PC-3 (cell line): ENCODE results near the gene RFTN1. TPM values are rescaled to one million over a fixed set of nuclear protein-coding genes. Genes with fewer than 3 reads are reported as not detected.

ENCODE experiments used
- ATAC-seq: fragments of 200-7000 bp; cut with Tn5 transposase; 2 replicates; pipeline ENCODE4 v1.9.1; 2020; ENCODE audit warnings: mild to moderate bottlenecking, moderate library complexity
- BruUV-seq: library from RNA; stranded (reverse); fragments of 400-500 nt; replicated peaks from 2 replicates; lab custom pipeline; 2021; lab: Mats Ljungman, UMichigan
- CTCF ChIA-PET: fragments of 300-600 bp; sonication (Branson Sonifier 250); formaldehyde crosslinking; loops from one replicate; lab custom pipeline; 2022; ENCODE audit warnings: antibody characterized with exemption; lab: Charles Lee
- POLR2A ChIA-PET: fragments of 300-600 bp; sonication (Branson Sonifier 250); formaldehyde crosslinking; loops from one replicate; lab custom pipeline; 2022; ENCODE audit warnings: antibody characterized with exemption; ENCODE audit not compliant: unreplicated experiment; lab: Charles Lee
- DNase-seq: peaks from one replicate; pipeline ENCODE4 v3.0.0-alpha.2; 2015
- H2AFZ ChIP-seq: fragments of 300-600 bp; sonication (generic); 2 replicates; pipeline ENCODE4 v1.6.0; 2016; ENCODE audit warnings: antibody characterized with exemption, low read length
- H3F3A ChIP-seq: fragments of 300-600 bp; sonication (generic); one replicate; pipeline ENCODE4 v1.6.0; 2017; ENCODE audit warnings: antibody characterized with exemption, low read length, control low read depth, mild to moderate bottlenecking; ENCODE audit not compliant: unreplicated experiment
- H3K27ac ChIP-seq: fragments of 300-600 bp; sonication (generic); 2 replicates; pipeline ENCODE4 v1.5.1; 2016; ENCODE audit warnings: mild to moderate bottlenecking, low read length
- H3K27me3 ChIP-seq: fragments of 300-600 bp; sonication (generic); 2 replicates; pipeline ENCODE4 v1.6.1; 2016; ENCODE audit warnings: low read length, mixed read lengths
- H3K36me3 ChIP-seq: fragments of 300-600 bp; sonication (generic); 2 replicates; pipeline ENCODE4 v1.6.1; 2016; ENCODE audit warnings: low read depth, mixed run types, low read length, mixed read lengths
- H3K4me1 ChIP-seq: fragments of 300-600 bp; sonication (generic); 2 replicates; pipeline ENCODE4 v1.5.1; 2016; ENCODE audit warnings: low read length; ENCODE audit not compliant: insufficient read depth
- H3K4me2 ChIP-seq: fragments of 300-600 bp; sonication (generic); 2 replicates; pipeline ENCODE4 v1.6.0; 2016; ENCODE audit warnings: low read length
- H3K4me3 ChIP-seq: fragments of 300-600 bp; sonication (generic); 2 replicates; pipeline ENCODE4 v1.5.1; 2016; ENCODE audit warnings: mild to moderate bottlenecking, low read length, mixed read lengths
- H3K79me2 ChIP-seq: fragments of 300-600 bp; sonication (generic); 2 replicates; pipeline ENCODE4 v1.6.1; 2017; ENCODE audit warnings: low read length, mixed read lengths
- H3K9ac ChIP-seq: fragments of 300-600 bp; sonication (generic); 2 replicates; pipeline ENCODE4 v1.6.0; 2016; ENCODE audit warnings: mild to moderate bottlenecking, low read length
- H3K9me2 ChIP-seq: fragments of 300-600 bp; sonication (generic); replicated peaks from 2 replicates; pipeline ENCODE4 v1.6.1; 2016; ENCODE audit warnings: mixed run types, low read length, mixed read lengths
- H3K9me3 ChIP-seq: fragments of 300-600 bp; sonication (generic); 2 replicates; pipeline ENCODE4 v1.6.1; 2016; ENCODE audit warnings: low read length, mixed read lengths
- H4K20me1 ChIP-seq: fragments of 300-600 bp; sonication (generic); 2 replicates; pipeline ENCODE4 v1.6.1; 2016; ENCODE audit warnings: low read length, mixed read lengths
- CTCF ChIP-seq: fragments of 300-600 bp; sonication (generic); conservative IDR thresholded peaks from 2 replicates; pipeline ENCODE4 v1.5.1; 2017; ENCODE audit warnings: antibody characterized with exemption, low read depth, mild to moderate bottlenecking, low read length
- EZH2 ChIP-seq: fragments of 300-600 bp; sonication (generic); IDR thresholded peaks from one replicate; pipeline ENCODE4 v1.6.1; 2017; ENCODE audit warnings: antibody characterized with exemption, mild to moderate bottlenecking, low read length; ENCODE audit not compliant: unreplicated experiment
- EZH2phosphoT487 ChIP-seq: fragments of 300-600 bp; sonication (generic); IDR thresholded peaks from 2 replicates; pipeline ENCODE4 v1.6.1; 2018; ENCODE audit warnings: mild to moderate bottlenecking, antibody characterized with exemption, low read length, borderline replicate concordance
- intact Hi-C: fragments of 100-400 bp; cut with micrococcal nuclease; formaldehyde crosslinking; loops from 2 replicates; pipeline ENCODE4 v1.9.0; 2023
- total RNA-seq: library from RNA; depleted of rRNA; stranded (reverse); fragments of >200 nt; gene quantifications from 2 replicates; pipeline ENCODE4 v1.2.3, GENCODE V29; 2014

The RFTN1 gene
- total RNA-seq, 1 experiment from 2014 or later, result 9.7 TPM

- Histone ChIP-seq H3K4me1 (0 out of 2 replicates have a peak, but pooled peaks cover 5% of the 10 kb centered on the region), H2AFZ (no peak overlapping the region), H3K79me2 (no peaks in the 10 kb centered on the region), H3K27ac (no peak overlapping the region), H3F3A (no peaks in the 10 kb centered on the region), H3K36me3 (no peaks in the 10 kb centered on the region), H4K20me1 (no peaks in the 10 kb centered on the region), H3K4me2 (no peak overlapping the region), H3K27me3 (no peaks in the 10 kb centered on the region), H3K9ac (no peak overlapping the region), H3K9me2 (no peaks in the 10 kb centered on the region), H3K4me3 (no peak overlapping the region), H3K9me3 (no peaks in the 10 kb centered on the region)
- no peak for ATAC-seq
- BruUV-seq, result no TSS peak
- TF ChIP-seq EZH2, result no peak
- TF ChIP-seq CTCF, result no peak
- no peak for TF ChIP-seq EZH2phosphoT487
- ChIA-PET POLR2A (no interaction called here), CTCF (no interaction called here)
- intact Hi-C loops, result no loop called here
- DNase-seq, result no peak
Measured at GRCh38 chr3:16372362-16373292, 140.9 kb downstream of the RFTN1 start.

- Histone ChIP-seq H3K36me3 (no peaks in the 10 kb centered on the region), H3F3A (no peaks in the 10 kb centered on the region), H4K20me1 (no peaks in the 10 kb centered on the region), H3K4me3 (no peak overlapping the region), H2AFZ (no peak overlapping the region), H3K4me1 (0 out of 2 replicates have a peak, but pooled peaks cover 5% of the 10 kb centered on the region), H3K9me3 (no peaks in the 10 kb centered on the region), H3K4me2 (no peak overlapping the region), H3K27me3 (no peaks in the 10 kb centered on the region), H3K9me2 (no peaks in the 10 kb centered on the region), H3K79me2 (no peaks in the 10 kb centered on the region), H3K9ac (no peak overlapping the region), H3K27ac (no peak overlapping the region)
- BruUV-seq, result no TSS peak
- ATAC-seq, result no peak
- no peak for TF ChIP-seq EZH2
- no peak for TF ChIP-seq EZH2phosphoT487
- ChIA-PET POLR2A (no interaction called here), CTCF (no interaction called here)
- intact Hi-C loops, result no loop called here
- DNase-seq, result no peak
Measured at GRCh38 chr3:16370872-16371740, 142.4 kb downstream of the RFTN1 start.

GRCh38 chr3:16370503-16370871, 143.0 kb downstream of the RFTN1 start:
- CTCF ChIA-PET, result no interaction called here
- Histone ChIP-seq H3K9ac (no peak overlapping the region), H3K79me2 (no peaks in the 10 kb centered on the region), H3K4me2 (no peak overlapping the region), H2AFZ (no peak overlapping the region), H3K4me1 (0 out of 2 replicates have a peak, but pooled peaks cover 5% of the 10 kb centered on the region), H3K27ac (no peak overlapping the region), H3K9me2 (no peaks in the 10 kb centered on the region), H3K4me3 (no peak overlapping the region), H3F3A (no peaks in the 10 kb centered on the region), H3K9me3 (no peaks in the 10 kb centered on the region), H4K20me1 (no peaks in the 10 kb centered on the region), H3K27me3 (no peaks in the 10 kb centered on the region), H3K36me3 (no peaks in the 10 kb centered on the region)
- DNase-seq (no peak), ATAC-seq (no peak)
- intact Hi-C loops, result no loop called here
- no TSS peak for BruUV-seq
- TF ChIP-seq EZH2phosphoT487 (no peak), EZH2 (no peak), CTCF (no peak)
- POLR2A ChIA-PET, result no interaction called here
